Measurements from ENCODE around the gene NCR3LG1. TPM values are rescaled to one million over a fixed set of nuclear protein-coding genes. Genes with fewer than 3 reads are reported as not detected.

Gene NCR3LG1
- total and polyA plus RNA-seq, 8 donors: 0.42 to 1.6 (median 0.97) TPM

- intact Hi-C loops (cut with DNase I): loop anchor here in 1 of 3 donors (10.0 kb wide), 1 partner anchor 102 kb away; no protein-coding TSS in a partner anchor
- no peak for DNase-seq
- Histone ChIP-seq H3K9me3 (no peaks in the 10 kb centered on the region), H3K4me1 (peaks cover 0 to 4% (median 0%) of the 10 kb centered on the region in 3 donors), H3K36me3 (no peaks in the 10 kb centered on the region), H3K27me3 (no peaks in the 10 kb centered on the region), H3K27ac (no peak overlapping the region), H3K4me3 (no peak overlapping the region)
- FAIRE-seq: no peak
- 89 to 92% methylated on average over 11 to 14 of the region's 14 CpGs for WGBS, 2 donors
- no peak for ATAC-seq
- TF ChIP-seq CTCF (IDR thresholded peaks at IDR 0.05): no peak
These were observed 41.3 kb downstream of the NCR3LG1 start for GRCh38 chr11:17392872-17393271.

GRCh38 chr11:17393472-17393871 lies 41.9 kb downstream of the NCR3LG1 start:
- H3K27me3 ChIP-seq: no peaks in the 10 kb centered on the region
- WGBS, 2 donors: 91 to 97% methylated on average over 6 of the region's 6 CpGs
- no peak overlapping the region for H3K27ac ChIP-seq

GRCh38 chr11:17394743-17395390 lies 43.3 kb downstream of the NCR3LG1 start:
- Histone ChIP-seq H3K36me3 (no peaks in the 10 kb centered on the region), H3K9me3 (no peaks in the 10 kb centered on the region), H3K27me3 (no peaks in the 10 kb centered on the region), H3K27ac (no peak overlapping the region), H3K4me3 (no peak overlapping the region), H3K4me1 (peaks cover 0 to 2% (median 0%) of the 10 kb centered on the region in 3 donors)
- intact Hi-C loops (cut with DNase I): loop anchor here in 1 of 3 donors (10.0 kb wide), 1 partner anchor 100 kb away; no protein-coding TSS in a partner anchor
- FAIRE-seq: no peak
- no peak for ATAC-seq
- TF ChIP-seq CTCF (IDR thresholded peaks at IDR 0.05): no peak
- no peak for DNase-seq
- 85 to 88% methylated on average over 10 of the region's 10 CpGs for WGBS, 2 donors

More at GRCh38 chr11:17393472-17393871, 41.9 kb downstream of the NCR3LG1 start:
- Histone ChIP-seq H3K4me3 (no peak overlapping the region), H3K4me1 (peaks cover 0 to 4% (median 0%) of the 10 kb centered on the region in 3 donors), H3K9me3 (no peaks in the 10 kb centered on the region), H3K36me3 (no peaks in the 10 kb centered on the region)
- no peak for FAIRE-seq
- intact Hi-C loops (cut with DNase I): loop anchor here in 1 of 3 donors (10.0 kb wide), 1 partner anchor 101 kb away; no protein-coding TSS in a partner anchor
- no peak for ATAC-seq
- no peak for DNase-seq
- no peak for TF ChIP-seq CTCF (IDR thresholded peaks at IDR 0.05)

- Histone ChIP-seq H3K9me3 (no peaks in the 10 kb centered on the region), H3K27me3 (no peaks in the 10 kb centered on the region), H3K27ac (no peak overlapping the region), H3K4me1 (no peaks in the 10 kb centered on the region), H3K36me3 (no peaks in the 10 kb centered on the region), H3K4me3 (no peak overlapping the region)
- WGBS, 2 donors: 88 to 92% methylated on average over 20 of the region's 20 CpGs
- no peak for ATAC-seq
- TF ChIP-seq CTCF (IDR thresholded peaks at IDR 0.05): no peak
- no peak for DNase-seq
- FAIRE-seq: no peak
- intact Hi-C loops (cut with DNase I): loop anchor here in 1 of 3 donors (10.0 kb wide), 1 partner anchor 99 kb away; no protein-coding TSS in a partner anchor
These were observed 44.0 kb downstream of the NCR3LG1 start for GRCh38 chr11:17395554-17395961.

- no peak for DNase-seq
- ATAC-seq: no peak
- intact Hi-C loops (cut with DNase I): loop anchor here in 1 of 3 donors (10.0 kb wide), 1 partner anchor 99 kb away; no protein-coding TSS in a partner anchor
- Histone ChIP-seq H3K4me3 (no peak overlapping the region), H3K9me3 (no peaks in the 10 kb centered on the region), H3K4me1 (no peaks in the 10 kb centered on the region), H3K27ac (no peak overlapping the region), H3K27me3 (no peaks in the 10 kb centered on the region), H3K36me3 (no peaks in the 10 kb centered on the region)
- FAIRE-seq: no peak
- WGBS, 2 donors: 88 to 93% methylated on average over 6 of the region's 6 CpGs
- no peak for TF ChIP-seq CTCF (IDR thresholded peaks at IDR 0.05)
These were observed 44.4 kb downstream of the NCR3LG1 start for GRCh38 chr11:17395978-17396377.

Measured in pancreas (tissue), 10 donors.